NCI-H146 treated with DMSO at 0.1 percent for 48 hours (cell line): Measurements from ENCODE around the gene PUS10.
A peak's percentile ranks its signal among the peaks of the same experiment; 100 is the strongest.
"Not testable (repeated sequence)": the region's sequence is repeated elsewhere in the genome, so short reads cannot be mapped to it uniquely, and the experiment has no call there.

Experiments
- DNase-seq: peaks from one replicate; lab custom pipeline; 2025; ENCODE audit not compliant: unreplicated experiment; lab: John Stamatoyannopoulos, UW

PUS10 gene, protein sequence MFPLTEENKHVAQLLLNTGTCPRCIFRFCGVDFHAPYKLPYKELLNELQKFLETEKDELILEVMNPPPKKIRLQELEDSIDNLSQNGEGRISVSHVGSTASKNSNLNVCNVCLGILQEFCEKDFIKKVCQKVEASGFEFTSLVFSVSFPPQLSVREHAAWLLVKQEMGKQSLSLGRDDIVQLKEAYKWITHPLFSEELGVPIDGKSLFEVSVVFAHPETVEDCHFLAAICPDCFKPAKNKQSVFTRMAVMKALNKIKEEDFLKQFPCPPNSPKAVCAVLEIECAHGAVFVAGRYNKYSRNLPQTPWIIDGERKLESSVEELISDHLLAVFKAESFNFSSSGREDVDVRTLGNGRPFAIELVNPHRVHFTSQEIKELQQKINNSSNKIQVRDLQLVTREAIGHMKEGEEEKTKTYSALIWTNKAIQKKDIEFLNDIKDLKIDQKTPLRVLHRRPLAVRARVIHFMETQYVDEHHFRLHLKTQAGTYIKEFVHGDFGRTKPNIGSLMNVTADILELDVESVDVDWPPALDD

DNA sequence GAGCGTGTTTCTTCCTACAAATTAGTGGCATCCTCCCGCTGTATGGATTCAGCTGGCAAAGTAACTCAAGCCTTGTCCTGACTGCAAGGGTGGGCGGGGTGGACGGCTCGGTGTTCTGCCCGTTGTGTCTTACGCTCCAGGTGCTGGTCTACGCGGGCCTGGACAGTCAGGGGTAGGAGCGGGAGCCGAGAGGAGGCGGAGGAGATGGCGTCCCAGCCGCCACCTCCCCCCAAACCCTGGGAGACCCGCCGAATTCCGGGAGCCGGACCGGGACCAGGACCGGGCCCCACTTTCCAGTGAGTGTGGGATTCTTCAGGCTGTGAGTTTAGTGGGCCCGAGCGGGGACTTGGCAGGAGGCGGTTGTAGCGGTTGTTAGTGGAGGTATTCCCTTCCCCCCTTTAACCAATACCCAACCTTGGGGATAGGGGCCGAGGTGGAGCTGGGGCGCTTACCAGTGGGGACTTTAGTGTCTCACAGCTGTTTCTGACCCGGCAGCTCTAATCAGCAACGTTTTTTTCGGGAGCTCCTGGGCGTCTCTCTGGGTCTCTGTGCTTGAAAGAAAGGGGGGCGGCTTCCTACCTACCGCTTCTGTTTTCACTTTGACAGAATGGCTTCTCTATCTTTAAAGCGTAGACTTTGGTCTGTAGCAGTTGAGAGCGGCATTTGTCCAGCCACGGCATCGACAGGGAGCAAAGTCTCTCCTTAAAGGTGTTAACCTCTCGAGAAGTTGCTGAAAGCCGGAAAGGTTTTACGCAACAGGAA lies at the start of gene PUS10, which contains the start of gene PEX13:
PUS10 (minus strand) TSS at position 700 of the 762 bp plus-strand sequence. CDS start 6,365 bp downstream, outside the sequence.
PEX13 (plus strand) TSS at position 165 of the 762 bp plus-strand sequence; CDS start at position 205, 40 bp downstream.
- DNase-seq: peak; percentile 63

DNA sequence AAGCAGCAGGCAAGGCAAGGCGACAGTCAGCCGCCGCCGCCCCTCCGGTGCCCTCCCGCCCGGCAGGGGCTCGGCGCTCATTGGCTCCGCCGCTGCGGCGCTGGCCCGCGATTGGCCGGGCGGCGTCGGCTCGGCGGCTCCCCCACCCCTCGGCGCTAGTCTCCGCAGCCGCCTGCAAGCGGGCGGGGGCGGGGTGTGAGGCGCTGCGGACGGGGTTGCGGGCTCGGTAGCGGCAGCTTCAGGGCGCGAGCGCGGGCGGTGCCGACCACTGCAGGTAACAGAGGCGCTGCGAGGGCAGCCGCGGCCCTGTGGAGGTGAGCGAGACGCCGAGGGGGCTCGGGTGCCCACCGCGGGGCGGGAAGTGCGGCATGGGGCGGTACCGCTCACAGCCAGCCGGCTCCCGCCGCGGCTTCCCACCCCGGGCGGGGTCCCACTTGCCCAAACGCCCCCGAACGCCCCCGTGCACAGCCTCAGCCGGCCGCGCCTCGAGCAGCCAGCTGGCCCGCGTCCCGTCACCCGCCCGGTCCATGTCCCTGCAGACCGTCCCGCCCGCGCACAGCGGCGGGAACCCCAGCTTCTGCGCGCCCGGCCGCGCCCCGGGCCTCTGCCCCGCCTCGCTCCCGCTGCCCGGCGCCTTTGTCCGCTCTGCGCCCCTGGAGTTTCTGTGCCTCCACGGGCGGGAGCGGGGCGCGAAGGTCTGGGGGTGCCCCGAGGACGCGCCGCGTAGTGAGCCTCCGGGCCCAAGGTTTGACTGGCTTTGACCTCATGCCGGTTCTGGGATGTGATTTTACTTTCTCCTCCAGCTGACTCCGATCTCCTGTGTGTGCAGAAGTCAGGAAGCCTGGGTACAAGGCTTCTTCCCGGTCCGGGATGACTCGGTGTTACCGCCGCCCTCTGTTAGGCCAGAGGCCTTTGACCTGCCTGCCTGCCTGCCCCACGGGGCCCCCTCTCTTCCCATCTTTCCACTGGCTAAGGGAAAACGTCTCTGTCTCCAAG lies 48.0 kb upstream of the PUS10 start, which contains the start of gene SANBR:
SANBR (plus strand) TSS at position 158 of the 996 bp plus-strand sequence. CDS start 4,480 bp downstream, outside the sequence.
- DNase-seq: peak; percentile 89

DNA sequence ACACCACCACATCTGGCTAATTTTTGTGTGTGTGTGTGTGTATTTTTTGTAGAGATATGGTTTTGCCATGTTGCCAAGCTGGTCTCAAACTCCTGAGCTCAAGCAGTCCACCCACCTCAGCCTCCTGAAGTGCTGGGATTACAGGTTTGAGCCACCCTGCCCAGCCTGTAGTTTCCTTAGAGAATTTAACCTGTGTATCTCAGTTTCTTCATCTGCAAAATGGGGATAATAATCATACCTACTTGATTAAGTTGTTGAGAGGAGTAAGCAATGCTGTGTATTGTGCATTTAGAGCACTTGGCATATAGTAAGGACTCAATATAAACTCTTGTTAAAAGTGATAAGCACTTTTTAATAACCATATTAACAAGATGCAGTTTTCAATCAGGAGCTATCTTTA lies 41.3 kb upstream of the PUS10 start:
- no peak for DNase-seq

DNA sequence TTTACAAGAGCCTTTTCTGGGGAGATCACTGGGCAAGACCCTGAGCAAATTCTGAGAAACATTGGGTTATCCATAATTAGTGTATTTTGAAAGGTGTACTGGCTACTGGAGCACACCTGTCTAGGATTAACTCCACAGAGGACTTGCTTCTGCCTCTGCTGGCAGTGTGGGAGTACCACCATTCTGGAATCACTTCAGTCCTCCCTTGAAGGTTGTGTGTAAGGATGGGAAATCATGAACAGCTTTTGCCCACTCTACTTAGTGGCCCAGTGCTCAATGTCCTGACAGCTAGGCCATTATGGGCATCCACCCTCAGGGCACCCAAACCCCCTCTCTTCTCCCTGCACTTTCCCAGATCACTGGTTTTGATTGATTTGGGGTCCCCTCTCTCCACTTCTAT lies 39.5 kb upstream of the PUS10 start:
- DNase-seq: no peak

DNA sequence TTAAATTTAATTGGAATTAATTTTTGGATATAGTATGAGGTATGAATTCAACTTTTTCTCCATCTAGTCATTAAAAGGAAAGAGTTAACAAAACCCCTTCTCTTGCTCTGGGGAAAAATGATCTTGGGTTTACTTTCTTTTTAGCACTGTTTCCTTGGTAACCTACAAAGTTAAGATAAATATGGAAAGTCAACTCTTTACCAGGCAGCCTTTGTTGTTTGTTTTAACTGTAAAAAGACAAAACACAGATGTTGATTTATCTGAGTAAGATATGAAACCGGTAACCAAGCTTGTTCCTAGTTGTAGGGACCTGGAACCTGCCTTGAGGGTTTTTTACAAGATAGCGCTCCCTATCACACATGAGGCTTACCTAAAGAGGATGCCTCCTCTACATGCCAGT lies 37.5 kb upstream of the PUS10 start:
- DNase-seq: no peak

DNA sequence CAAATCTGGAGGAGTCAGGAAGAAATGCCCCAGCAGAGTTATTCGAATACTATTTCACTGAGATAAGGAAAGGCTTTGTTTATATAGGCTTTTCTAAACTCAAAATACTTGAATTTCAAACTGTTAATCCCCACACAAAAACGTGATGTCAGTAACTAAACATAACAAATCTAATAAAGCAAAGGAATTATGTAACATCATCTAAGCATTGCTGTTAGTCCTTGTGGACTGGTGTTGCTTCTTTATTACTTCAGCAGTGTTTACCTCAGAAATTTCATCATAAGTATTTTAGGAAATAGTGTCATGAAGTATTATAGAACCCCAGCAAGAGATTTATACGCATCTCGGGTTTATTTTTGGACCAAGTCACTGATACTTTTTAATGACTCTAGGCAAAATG lies 27.9 kb upstream of the PUS10 start:
- DNase-seq: no peak

DNA sequence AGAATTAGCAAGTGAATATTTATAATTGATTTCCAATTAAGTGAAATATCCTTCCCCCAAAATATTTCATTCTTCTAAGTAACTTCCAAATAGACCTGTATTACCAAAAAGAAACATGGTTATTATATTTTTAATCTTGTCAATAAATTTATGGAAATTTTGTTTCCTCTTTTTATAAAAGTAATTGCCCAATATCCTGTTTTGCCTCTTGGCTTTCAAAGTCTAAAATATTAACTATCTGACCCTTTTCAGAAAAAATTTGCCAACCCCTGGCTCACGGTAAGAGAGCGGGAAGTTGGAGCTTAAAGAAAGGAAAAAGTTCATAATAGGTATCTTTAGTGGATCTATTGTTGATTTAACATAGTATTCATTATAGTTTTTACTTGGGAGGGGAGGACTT lies 27.2 kb upstream of the PUS10 start:
- DNase-seq: no peak

DNA sequence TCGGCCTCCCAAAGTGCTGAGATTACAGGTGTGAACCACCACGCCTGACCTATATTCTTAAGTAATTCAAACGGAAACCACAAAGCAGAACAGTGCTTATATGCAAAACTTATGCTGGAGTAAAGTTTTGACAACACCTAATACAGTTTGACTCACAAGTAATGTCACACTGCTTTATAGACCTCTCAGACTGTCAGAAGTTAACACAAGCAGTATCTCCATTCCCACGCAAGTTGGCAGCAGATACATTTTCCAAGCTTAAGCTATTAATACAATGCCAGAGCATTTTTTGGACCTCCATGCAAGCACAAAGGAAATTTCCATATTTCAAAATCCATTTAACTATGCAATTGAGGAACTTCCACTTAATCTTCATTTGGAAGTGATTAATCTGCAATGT lies 26.6 kb upstream of the PUS10 start:
- DNase-seq: no peak

DNA sequence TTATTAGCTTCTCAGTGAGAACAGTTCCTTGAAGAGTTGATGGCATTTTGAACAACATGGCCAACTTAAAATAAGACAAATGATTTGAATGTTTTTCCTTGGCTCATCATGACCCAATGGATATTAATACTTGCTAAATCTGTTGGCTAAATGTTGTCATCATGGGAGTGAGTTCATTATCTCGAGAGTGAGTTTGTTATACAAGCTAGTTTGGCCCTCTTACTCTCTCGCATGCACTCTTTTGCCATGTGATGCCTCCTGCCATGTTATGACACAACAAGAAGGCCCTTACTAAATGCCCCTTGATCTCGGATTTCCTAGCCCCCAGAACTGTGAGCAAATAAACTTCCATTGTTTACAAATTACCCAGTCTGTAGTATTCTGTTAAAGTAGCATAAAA lies 24.8 kb upstream of the PUS10 start:
- DNase-seq: no peak

DNA sequence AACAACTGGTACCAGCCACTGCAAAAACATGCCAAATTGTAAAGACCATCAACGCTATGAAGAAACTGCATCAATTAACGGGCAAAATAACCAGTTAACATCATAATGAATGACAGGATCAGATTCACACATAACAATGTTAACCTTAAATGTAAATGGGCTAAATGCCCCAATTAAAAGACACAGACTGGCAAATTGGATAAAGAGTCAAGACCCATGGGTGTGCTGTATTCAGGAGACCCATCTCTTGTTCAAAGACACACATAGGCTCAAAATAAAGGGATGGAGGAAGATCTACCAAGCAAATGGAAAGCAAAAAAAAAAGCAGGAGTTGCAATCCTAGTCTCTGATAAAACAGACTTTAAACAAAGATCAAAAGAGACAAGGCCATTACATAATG lies 18.6 kb upstream of the PUS10 start:
- not testable (repeated sequence) for DNase-seq

DNA sequence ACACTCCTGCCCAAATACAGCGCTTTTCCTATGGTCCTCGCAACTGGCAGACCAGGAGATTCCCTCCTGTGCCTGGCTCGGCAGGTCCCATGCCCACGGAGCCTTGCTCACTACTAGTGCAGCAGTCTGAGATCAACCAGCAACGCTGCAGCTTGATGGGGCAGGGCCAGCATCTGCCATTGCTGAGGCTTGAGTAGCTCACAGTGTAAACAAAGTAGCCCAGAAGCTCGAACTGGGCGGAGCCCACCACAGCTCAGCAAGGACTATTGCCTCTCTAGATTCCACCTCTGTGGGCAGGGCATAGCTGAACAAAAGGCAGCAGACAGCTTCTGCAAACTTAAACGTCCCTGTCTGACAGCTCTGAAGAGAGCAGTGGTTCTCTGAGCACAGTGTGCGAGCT lies 16.5 kb upstream of the PUS10 start:
- DNase-seq: not testable (repeated sequence)

DNA sequence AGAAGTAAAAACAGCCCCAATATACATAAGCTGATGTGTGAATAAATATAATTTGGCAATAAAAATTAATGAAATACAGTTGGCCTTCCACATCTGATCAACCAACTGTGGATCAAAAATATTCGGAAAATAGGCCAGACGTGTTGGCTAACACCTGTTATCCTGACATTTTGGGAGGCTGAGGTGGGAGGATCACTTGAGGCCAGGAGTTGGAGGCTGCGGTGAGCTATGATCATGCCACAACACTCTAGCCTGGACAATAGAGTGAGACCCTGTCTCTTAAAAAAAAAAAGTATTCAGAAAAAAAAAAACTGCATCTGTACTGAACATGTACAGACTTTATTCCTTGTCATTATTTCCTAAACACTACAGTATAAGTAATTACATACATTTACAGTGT lies 11.5 kb upstream of the PUS10 start:
- no peak for DNase-seq

DNA sequence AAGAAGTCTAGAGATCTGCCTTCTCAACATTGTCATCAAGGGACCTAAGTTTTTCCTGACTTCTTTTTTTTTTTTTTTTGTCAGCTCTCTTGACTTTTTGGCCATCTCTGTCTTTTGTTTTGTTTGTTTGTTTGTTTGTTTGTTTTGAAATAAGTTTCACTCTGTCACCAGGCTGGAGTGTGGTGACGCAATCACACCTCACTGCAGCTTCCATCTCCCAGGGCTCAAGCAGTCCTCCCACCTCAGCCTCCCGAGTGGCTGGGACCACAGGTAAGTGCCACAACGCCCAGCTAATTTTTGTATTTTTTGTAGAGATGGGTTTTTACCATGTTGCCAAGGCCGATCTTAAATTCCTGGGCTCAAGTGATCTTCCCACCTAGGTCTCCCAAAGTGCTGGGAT lies 5.6 kb upstream of the PUS10 start:
- no peak for DNase-seq

DNA sequence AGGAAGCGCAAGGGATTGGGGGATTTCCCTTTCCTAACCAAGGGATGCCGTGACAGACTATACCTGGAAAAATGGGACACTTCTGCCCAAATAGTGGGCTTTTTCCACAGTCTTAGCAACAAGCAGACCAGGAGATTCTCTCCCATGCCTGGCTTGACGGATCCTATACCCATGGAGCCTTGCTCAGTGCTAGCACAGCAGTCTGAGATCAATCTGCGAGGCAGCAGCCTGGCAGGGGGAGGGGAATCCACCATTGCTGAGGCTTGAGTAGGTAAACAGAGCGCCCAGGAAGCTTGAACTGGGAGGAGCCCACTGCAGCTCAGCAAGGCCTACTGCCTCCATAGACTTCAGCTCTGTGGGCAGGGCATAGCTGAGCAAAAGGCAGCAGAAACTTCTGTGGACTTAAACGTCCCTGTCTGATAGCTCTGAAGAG lies 3.2 kb upstream of the PUS10 start:
- DNase-seq: no peak

DNA sequence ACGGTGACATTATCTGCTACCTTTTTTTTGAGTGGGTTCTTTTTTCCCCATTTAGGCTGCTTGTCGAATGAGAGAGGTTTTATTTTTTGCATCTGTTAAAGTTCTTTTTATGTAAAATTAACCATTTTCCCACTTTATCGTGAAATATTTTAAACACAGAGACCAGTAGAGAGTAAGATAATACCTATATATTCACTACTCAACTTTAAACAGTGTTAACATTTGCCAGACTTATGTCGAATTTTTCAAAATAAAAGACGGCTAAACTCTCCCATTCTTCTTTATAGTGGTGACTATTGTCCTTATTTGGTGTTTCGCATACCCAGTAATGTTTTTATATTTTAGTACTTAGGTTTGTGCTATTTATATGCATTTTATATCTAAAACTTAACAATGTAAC lies 743 bp upstream of the PUS10 start:
- DNase-seq: no peak

DNA sequence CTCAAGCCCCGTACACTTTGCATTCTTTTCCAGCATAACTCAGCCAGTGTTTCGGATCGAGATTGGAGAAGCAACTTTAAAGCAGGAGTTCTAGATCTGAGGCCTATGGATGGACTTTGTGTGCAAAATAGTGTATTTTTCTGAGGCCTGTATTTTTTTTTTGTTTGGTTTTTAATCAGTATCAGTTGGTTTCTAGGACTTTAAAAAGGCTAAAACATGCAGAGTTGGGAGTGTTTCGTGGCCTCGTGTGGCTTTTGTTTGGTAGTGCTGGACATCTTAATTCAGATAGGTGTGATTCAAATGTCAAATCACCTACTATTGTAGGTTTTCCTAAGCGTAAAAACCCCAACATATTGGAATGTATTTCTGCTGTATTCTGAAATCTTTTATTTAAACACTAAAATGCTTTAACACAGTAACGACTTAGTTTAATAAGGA lies 282 bp upstream of the PUS10 start:
- DNase-seq: no peak

DNA sequence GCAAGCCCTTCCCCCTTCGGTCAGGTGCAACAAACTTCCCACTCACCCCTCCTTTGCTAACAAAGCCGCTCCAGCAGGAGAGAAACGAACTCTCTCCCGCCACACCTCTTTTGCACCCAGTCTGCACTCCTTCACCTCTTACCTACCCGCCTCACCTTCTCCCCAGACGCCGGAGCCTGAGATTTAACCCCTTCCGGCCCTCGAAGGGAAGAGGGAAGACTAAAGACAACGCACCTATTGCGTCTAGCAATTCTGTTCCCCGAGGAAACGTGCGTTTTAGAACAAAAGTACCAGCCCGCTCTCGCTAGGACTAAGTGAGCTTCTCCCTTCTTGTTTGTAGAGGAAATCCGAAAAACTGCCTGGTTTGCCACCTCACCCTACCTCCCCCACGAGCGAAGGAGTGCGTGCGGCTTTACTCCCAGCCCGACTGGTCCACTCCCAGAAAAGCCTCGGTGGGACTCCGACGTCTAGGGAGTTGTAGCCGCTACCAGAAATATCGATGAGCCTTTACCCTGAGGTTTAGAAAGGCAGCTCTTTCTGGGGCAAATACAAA lies 976 bp downstream of the PUS10 start:
- DNase-seq: peak; percentile 63

DNA sequence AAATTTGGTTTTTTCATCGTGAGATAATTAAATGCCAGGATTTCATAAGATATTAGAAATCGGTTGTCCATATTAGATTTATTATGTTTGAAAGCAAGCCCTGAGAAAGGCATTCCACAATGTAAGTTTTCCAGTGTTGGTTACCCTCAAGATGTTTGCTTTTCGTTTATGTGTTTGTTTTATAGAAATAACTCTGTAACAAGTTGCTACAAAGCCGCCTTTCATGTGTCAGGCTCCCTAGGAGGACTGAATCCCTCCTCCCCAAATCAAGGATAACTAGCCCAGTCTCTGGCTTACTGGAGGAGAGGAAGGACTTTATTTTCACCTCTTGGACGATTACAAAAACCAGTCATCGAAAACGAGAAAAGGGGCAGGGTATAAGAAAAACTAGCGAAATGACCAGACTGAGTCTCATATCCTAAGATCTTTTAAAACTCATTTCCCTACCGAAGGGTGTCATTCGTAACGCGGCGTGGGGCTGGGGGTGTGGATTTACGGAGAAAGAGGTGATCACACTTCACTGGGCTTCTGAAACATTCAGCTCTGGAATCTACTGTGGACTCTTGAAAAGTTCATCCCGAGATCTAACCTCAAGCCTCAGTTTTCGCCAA lies 1.6 kb downstream of the PUS10 start:
- no peak for DNase-seq

DNA sequence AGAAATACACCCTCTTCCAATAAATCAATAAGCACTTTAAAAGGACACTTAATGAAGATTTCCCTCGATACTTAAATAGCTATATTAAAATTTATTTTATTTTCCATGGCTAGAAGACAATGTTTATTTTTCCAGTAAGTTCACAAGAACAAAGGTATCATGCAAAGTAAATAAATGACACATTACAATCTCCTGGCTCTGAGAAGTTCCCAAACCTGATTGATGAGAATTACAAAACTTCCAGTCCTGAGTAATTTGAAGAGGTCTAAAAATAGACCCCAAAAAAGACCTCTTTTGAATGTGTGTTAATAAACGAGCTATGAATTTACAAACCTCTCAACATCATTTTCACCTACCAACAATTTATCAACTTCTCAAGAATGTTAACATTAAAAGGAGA lies 2.1 kb downstream of the PUS10 start:
- DNase-seq: no peak

DNA sequence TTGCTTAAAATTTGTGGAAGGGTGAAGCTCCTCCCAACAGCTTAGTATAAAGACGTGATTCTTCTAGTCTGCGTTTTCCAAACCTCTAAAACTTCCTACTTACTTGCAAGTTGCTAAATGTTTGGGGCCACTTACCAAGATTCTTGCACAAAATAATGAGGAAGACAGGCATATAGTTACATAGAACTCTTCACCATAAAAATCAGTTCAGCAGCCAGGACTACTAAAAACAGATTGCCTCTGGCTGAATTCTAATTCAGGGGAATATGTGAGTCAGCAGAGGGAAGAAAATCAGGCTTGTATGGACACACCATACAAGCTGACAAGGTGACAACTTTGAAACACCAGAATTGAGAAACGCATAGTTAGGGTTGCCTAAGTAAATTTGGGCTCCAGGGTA lies 3.3 kb downstream of the PUS10 start:
- no peak for DNase-seq
